ENCODE measurements around the gene CLEC16A. TPM values are rescaled to one million over a fixed set of nuclear protein-coding genes. Genes with fewer than 3 reads are reported as not detected.
A peak's percentile ranks its signal among the peaks of the same experiment; 100 is the strongest.

CLEC16A gene
- total RNA-seq, 1 donor from 2014 or later, result 7.8 TPM

DNA sequence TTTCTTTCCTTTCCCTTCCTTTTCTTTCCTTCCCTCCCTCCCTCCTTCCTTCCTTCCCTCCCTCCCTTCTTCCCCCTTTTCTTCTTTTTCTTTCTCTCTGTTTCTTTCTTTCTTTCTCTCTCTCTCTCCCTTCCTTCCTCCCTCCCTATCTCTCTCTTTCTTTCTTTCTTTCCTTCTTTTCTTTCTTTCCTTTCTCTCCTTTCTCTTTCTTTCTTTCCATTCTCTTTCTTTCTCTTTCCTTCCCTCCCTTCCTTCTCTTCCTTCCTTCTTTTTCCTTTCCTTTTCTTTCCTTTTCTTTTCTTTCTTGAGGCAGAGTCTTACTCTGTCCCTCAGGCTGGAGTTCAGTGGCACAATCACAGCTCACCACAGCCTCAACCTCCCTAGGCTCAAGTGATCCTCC lies 33.1 kb upstream of the CLEC16A start:
- Histone ChIP-seq H4K20me1 (ENCODE audit: low read depth) (no peaks in the 10 kb centered on the region), H3K4me1 (no peaks in the 10 kb centered on the region), H2AFZ (replicated peaks) (no peak overlapping the region), H3K4me2 (no peak overlapping the region), H3K9me3 (ENCODE audit: low read depth) (no peaks in the 10 kb centered on the region), H3K27me3 (no peaks in the 10 kb centered on the region), H3K36me3 (no peaks in the 10 kb centered on the region), H3K9ac (no peak overlapping the region), H3K27ac (no peak overlapping the region), H3K79me2 (ENCODE audit: low read depth) (no peaks in the 10 kb centered on the region), H3F3A (ENCODE audit: low read depth) (no peaks in the 10 kb centered on the region), H3K4me3 (no peak overlapping the region)
- Mint-ChIP-seq H3K27me3 (ENCODE audit: insufficient read depth, low read depth) (peaks cover 4% of the 10 kb centered on the region), H3K4me1 (no peaks in the 10 kb centered on the region), H3K36me3 (no peaks in the 10 kb centered on the region), H3K4me3 (no peak overlapping the region), H3K9me3 (no peaks in the 10 kb centered on the region), H3K27ac (no peak overlapping the region)
- DNase-seq (ENCODE audit: low spot score), result no peak
- TF ChIP-seq, protein P1, sequence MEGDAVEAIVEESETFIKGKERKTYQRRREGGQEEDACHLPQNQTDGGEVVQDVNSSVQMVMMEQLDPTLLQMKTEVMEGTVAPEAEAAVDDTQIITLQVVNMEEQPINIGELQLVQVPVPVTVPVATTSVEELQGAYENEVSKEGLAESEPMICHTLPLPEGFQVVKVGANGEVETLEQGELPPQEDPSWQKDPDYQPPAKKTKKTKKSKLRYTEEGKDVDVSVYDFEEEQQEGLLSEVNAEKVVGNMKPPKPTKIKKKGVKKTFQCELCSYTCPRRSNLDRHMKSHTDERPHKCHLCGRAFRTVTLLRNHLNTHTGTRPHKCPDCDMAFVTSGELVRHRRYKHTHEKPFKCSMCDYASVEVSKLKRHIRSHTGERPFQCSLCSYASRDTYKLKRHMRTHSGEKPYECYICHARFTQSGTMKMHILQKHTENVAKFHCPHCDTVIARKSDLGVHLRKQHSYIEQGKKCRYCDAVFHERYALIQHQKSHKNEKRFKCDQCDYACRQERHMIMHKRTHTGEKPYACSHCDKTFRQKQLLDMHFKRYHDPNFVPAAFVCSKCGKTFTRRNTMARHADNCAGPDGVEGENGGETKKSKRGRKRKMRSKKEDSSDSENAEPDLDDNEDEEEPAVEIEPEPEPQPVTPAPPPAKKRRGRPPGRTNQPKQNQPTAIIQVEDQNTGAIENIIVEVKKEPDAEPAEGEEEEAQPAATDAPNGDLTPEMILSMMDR (IDR thresholded peaks at IDR 0.05), result no peak
- TF ChIP-seq EZH2phosphoT487 (IDR thresholded peaks at IDR 0.05) (no peak), EZH2 (IDR thresholded peaks at IDR 0.05) (no peak)

DNA sequence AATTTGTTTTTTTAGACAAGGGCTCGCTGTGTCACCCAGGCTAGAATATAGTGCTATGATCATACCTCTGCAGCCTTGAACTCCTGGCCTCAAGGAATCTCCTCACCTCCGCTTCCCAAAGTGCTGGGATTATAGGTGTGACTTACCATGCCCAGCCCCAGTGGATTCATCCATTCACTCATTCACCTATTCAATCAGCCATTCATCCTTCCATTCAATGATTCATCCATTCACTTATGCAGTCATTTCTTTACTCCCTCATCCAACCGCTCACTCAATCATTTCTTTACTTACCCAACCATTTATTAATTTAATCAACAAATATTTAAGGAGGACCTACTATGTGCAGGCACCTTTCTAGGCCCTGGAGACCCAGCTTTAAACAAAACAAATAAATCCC lies 27.8 kb upstream of the CLEC16A start:
- Histone ChIP-seq H3F3A (ENCODE audit: low read depth) (no peaks in the 10 kb centered on the region), H3K4me2 (no peak overlapping the region), H3K4me1 (no peaks in the 10 kb centered on the region), H3K36me3 (no peaks in the 10 kb centered on the region), H3K4me3 (no peak overlapping the region), H2AFZ (replicated peaks) (no peak overlapping the region), H3K9ac (no peak overlapping the region), H3K79me2 (ENCODE audit: low read depth) (no peaks in the 10 kb centered on the region), H3K27ac (no peak overlapping the region), H4K20me1 (ENCODE audit: low read depth) (no peaks in the 10 kb centered on the region), H3K27me3 (no peaks in the 10 kb centered on the region), H3K9me3 (ENCODE audit: low read depth) (no peaks in the 10 kb centered on the region)
- Mint-ChIP-seq H3K4me3 (no peak overlapping the region), H3K9me3 (no peaks in the 10 kb centered on the region), H3K27me3 (ENCODE audit: insufficient read depth, low read depth) (peaks cover 2% of the 10 kb centered on the region), H3K27ac (no peak overlapping the region), H3K4me1 (peaks cover 6% of the 10 kb centered on the region), H3K36me3 (no peaks in the 10 kb centered on the region)
- DNase-seq (ENCODE audit: low spot score), result no peak
- TF ChIP-seq EZH2phosphoT487 (IDR thresholded peaks at IDR 0.05) (no peak), EZH2 (IDR thresholded peaks at IDR 0.05) (no peak)
- TF ChIP-seq, protein P1 (IDR thresholded peaks at IDR 0.05), result no peak

DNA sequence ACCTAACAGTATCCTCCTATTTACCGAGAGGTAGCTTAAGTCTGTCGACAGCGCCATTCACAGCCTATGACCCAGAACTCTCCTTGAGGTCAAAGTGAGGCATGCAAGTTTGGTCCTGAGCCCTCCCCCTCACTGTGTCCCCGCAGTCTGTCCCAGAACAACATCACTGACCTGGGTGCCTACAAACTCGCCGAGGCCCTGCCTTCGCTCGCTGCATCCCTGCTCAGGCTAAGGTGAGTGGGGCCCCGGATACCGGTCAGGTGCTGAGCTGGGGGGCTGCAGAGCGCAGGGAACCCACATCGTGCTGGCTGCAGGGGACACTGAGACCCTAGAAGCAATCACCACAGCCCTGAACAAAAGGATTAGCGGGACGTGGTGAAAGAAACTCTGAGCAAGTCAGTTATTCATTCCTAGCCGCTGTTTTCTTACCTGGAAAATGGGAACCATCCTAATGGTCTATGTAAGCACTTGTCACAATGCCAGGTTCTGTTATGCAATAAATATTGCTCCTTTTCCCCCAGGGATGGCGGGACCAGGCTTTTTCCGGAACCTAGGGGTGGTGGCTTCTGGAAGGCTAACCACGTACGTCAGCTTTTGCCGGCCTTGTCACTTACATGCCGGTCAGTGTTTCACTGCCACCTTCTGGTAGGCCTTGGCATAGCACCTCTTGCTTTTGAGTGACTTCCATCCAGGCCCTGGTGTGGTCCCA lies 25.9 kb upstream of the CLEC16A start:
- Mint-ChIP-seq H3K4me1 (peaks cover 6% of the 10 kb centered on the region), H3K9me3 (no peaks in the 10 kb centered on the region), H3K4me3 (no peak overlapping the region), H3K27ac (no peak overlapping the region), H3K36me3 (no peaks in the 10 kb centered on the region), H3K27me3 (ENCODE audit: insufficient read depth, low read depth) (peaks cover 2% of the 10 kb centered on the region)
- Histone ChIP-seq H3K9ac (no peak overlapping the region), H3K27ac (no peak overlapping the region), H3K36me3 (no peaks in the 10 kb centered on the region), H3K79me2 (ENCODE audit: low read depth) (no peaks in the 10 kb centered on the region), H4K20me1 (ENCODE audit: low read depth) (no peaks in the 10 kb centered on the region), H3K4me2 (peak overlapping the region; percentile 25), H3K27me3 (no peaks in the 10 kb centered on the region), H3K9me3 (ENCODE audit: low read depth) (no peaks in the 10 kb centered on the region), H2AFZ (replicated peaks) (peak overlapping the region; percentile 13), H3K4me1 (no peaks in the 10 kb centered on the region), H3K4me3 (no peak overlapping the region), H3F3A (ENCODE audit: low read depth) (no peaks in the 10 kb centered on the region)
- TF ChIP-seq EZH2phosphoT487 (IDR thresholded peaks at IDR 0.05) (no peak), EZH2 (IDR thresholded peaks at IDR 0.05) (no peak)
- TF ChIP-seq, protein P1 (IDR thresholded peaks at IDR 0.05), result peak; percentile 93
- DNase-seq (ENCODE audit: low spot score), result peak; percentile 90
